ENCODE results near the gene EFCAB11. TPM values are rescaled to one million over a fixed set of nuclear protein-coding genes. Genes with fewer than 3 reads are reported as not detected.

EFCAB11 gene
- total RNA-seq, 2 donors from 2014 or later: 3.1 to 8.9 TPM

DNA sequence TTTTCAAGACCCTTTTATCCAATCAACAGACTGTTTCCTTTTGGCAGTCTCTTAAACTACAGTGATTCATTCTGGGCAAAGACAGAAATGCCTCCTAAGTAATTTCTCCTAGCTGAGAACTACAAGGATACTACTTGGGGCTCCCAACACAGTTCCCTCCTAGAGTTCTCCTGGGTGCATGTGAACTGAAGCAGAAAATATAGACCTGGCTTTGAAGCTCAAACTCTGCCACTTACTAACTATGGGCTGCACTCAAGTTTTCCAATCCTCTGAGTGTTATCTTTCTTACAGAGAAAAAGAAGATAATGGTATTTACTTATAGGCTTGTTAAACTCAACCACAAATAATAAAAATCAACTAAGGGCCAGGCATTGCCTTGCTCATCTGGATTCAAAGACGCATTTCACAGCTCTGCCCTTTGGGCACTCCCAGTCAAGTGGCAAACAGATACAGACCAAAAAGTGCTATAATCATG, 97.6 kb downstream of the EFCAB11 start:
- H3K4me3 ChIP-seq: no peak overlapping the region
- H3K36me3 ChIP-seq: no peaks in the 10 kb centered on the region
- ATAC-seq (ENCODE audit: insufficient number of reproducible peaks, low FRiP score, low read depth): no peak
- TF ChIP-seq, protein P1, sequence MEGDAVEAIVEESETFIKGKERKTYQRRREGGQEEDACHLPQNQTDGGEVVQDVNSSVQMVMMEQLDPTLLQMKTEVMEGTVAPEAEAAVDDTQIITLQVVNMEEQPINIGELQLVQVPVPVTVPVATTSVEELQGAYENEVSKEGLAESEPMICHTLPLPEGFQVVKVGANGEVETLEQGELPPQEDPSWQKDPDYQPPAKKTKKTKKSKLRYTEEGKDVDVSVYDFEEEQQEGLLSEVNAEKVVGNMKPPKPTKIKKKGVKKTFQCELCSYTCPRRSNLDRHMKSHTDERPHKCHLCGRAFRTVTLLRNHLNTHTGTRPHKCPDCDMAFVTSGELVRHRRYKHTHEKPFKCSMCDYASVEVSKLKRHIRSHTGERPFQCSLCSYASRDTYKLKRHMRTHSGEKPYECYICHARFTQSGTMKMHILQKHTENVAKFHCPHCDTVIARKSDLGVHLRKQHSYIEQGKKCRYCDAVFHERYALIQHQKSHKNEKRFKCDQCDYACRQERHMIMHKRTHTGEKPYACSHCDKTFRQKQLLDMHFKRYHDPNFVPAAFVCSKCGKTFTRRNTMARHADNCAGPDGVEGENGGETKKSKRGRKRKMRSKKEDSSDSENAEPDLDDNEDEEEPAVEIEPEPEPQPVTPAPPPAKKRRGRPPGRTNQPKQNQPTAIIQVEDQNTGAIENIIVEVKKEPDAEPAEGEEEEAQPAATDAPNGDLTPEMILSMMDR (IDR thresholded peaks at IDR 0.05): no peak
- no peak for DNase-seq (ENCODE audit: low spot score)
- peak overlapping the region in 1 of 2 donors; percentile 4 for H3K27ac ChIP-seq
- no peaks in the 10 kb centered on the region for H3K27me3 ChIP-seq (replicated peaks; ENCODE audit: insufficient read depth)
- H3K4me1 ChIP-seq (ENCODE audit: control insufficient read depth in 1 of 2, low read depth in 2 of 2): peaks cover 13 to 21% of the 10 kb centered on the region in 2 donors
- H3K9me3 ChIP-seq: no peaks in the 10 kb centered on the region

GRCh38 chr14:89855961-89856656, 98.4 kb downstream of the EFCAB11 start:
- DNase-seq (ENCODE audit: low spot score) (no peak), ATAC-seq (ENCODE audit: insufficient number of reproducible peaks, low FRiP score, low read depth) (peak; percentile 45)
- no peaks in the 10 kb centered on the region for H3K27me3 ChIP-seq (replicated peaks; ENCODE audit: insufficient read depth)
- no peak overlapping the region for H3K4me3 ChIP-seq
- TF ChIP-seq, protein P1 (IDR thresholded peaks at IDR 0.05): no peak
- peak overlapping the region in 1 of 2 donors; percentile 4 for H3K27ac ChIP-seq
- no peaks in the 10 kb centered on the region for H3K9me3 ChIP-seq
- peaks cover 13 to 21% of the 10 kb centered on the region in 2 donors for H3K4me1 ChIP-seq (ENCODE audit: control insufficient read depth in 1 of 2, low read depth in 2 of 2)
- no peaks in the 10 kb centered on the region for H3K36me3 ChIP-seq

GRCh38 chr14:89853936-89854693, 100.4 kb downstream of the EFCAB11 start:
- Histone ChIP-seq H3K4me1 (ENCODE audit: control insufficient read depth in 1 of 2, low read depth in 2 of 2) (peaks cover 13 to 21% of the 10 kb centered on the region in 2 donors), H3K36me3 (no peaks in the 10 kb centered on the region), H3K27me3 (replicated peaks; ENCODE audit: insufficient read depth) (no peaks in the 10 kb centered on the region), H3K27ac (no peak overlapping the region), H3K4me3 (no peak overlapping the region), H3K9me3 (no peaks in the 10 kb centered on the region)
- DNase-seq (ENCODE audit: low spot score) (no peak), ATAC-seq (ENCODE audit: insufficient number of reproducible peaks, low FRiP score, low read depth) (no peak)
- TF ChIP-seq, protein P1 (IDR thresholded peaks at IDR 0.05): no peak

DNA sequence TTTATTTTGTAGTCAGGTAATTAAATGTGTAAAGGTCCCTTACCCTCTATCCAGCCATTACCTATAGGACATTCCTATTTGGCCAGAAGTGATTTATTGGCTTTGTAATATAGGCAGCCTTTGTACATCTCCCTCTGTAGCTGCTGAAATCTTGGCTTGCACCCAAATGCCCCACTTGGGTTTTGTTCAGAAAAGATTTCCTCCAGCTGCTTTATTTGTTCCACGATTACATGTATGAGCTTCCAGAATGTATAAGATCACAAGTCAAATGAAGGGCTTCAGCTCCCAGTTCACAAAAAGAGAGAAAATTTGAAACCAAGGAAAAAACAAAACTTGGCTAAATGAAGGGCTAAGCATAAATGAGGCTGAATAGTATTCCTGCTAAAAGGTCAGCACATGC, 103.4 kb downstream of the EFCAB11 start:
- Histone ChIP-seq H3K9me3 (no peaks in the 10 kb centered on the region), H3K4me1 (ENCODE audit: control insufficient read depth in 1 of 2, low read depth in 2 of 2) (peaks cover 3 to 18% of the 10 kb centered on the region in 2 donors), H3K4me3 (no peak overlapping the region), H3K27me3 (replicated peaks; ENCODE audit: insufficient read depth) (no peaks in the 10 kb centered on the region), H3K27ac (no peak overlapping the region), H3K36me3 (no peaks in the 10 kb centered on the region)
- ATAC-seq (ENCODE audit: insufficient number of reproducible peaks, low FRiP score, low read depth): no peak
- TF ChIP-seq, protein P1 (IDR thresholded peaks at IDR 0.05): no peak
- no peak for DNase-seq (ENCODE audit: low spot score)

DNA sequence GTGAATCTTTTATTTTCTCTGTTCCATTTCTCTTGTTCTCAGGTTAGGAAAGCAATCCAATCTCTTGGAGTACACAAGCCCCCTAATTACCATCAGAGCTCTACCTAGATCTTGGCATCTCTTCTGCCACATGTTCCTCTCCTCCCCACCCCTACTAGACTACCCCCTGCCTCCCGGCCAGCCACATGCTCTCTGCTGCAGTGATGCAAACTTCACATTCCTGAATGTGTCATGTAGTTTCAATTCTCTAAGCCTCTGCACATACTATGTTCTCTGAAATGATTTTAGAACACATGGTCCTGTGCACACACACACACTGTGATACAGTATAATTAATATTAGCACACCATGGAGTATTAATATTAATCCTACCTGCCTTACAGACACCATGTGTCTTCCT, 104.6 kb downstream of the EFCAB11 start:
- ATAC-seq (ENCODE audit: insufficient number of reproducible peaks, low FRiP score, low read depth): no peak
- Histone ChIP-seq H3K9me3 (no peaks in the 10 kb centered on the region), H3K27ac (no peak overlapping the region), H3K27me3 (replicated peaks; ENCODE audit: insufficient read depth) (no peaks in the 10 kb centered on the region), H3K36me3 (no peaks in the 10 kb centered on the region), H3K4me1 (ENCODE audit: control insufficient read depth in 1 of 2, low read depth in 2 of 2) (peaks cover 1 to 13% of the 10 kb centered on the region in 2 donors), H3K4me3 (no peak overlapping the region)
- TF ChIP-seq, protein P1 (IDR thresholded peaks at IDR 0.05): no peak
- no peak for DNase-seq (ENCODE audit: low spot score)

Measured in thoracic aorta (tissue), 2 donors.